Ovary (tissue), 9 donors: ENCODE measurements around the gene CHGA. TPM values are rescaled to one million over a fixed set of nuclear protein-coding genes. Genes with fewer than 3 reads are reported as not detected.

Experiments
- DNase-seq, 5 donors: peaks; one replicate each; pipeline ENCODE4 v3.0.0-alpha.2; 2019 to 2020
- H3K27ac ChIP-seq, 2 donors: fragments of 200-600 bp; one replicate each; pipeline versions ENCODE4 v1.5.1 to v1.8.0; 2019 to 2022
- H3K27me3 ChIP-seq: fragments of 200-600 bp; one replicate; pipeline ENCODE4 v1.8.0; 2022
- H3K36me3 ChIP-seq: fragments of 200-600 bp; sonication (generic); one replicate; pipeline ENCODE4 v1.5.1; 2019
- H3K4me1 ChIP-seq: one replicate; pipeline ENCODE4 v1.8.1; 2013; ENCODE audit warnings: mild to moderate bottlenecking, moderate library complexity; ENCODE audit not compliant: insufficient read depth
- H3K4me3 ChIP-seq: fragments of 200-600 bp; sonication (generic); one replicate; pipeline ENCODE4 v1.5.1; 2017
- H3K9me3 ChIP-seq, 2 donors: fragments of 200-600 bp in 1 of 2; sonication (generic) in 1 of 2; one replicate each; pipeline versions ENCODE4 v1.5.1 to v1.8.1; 2013 to 2019; ENCODE audit warnings: mild to moderate bottlenecking in 1 of 2, moderate library complexity in 1 of 2
- EP300 ChIP-seq: sonication (generic); formaldehyde crosslinking; IDR thresholded peaks from one replicate; pipeline ENCODE4 v1.6.1; 2017; ENCODE audit warnings: antibody characterized with exemption
- POLR2A ChIP-seq: fragments of 450-650 bp; IDR thresholded peaks from one replicate; pipeline ENCODE4 v1.6.1; 2017; ENCODE audit warnings: antibody characterized with exemption, mild to moderate bottlenecking, moderate library complexity
- WGBS, 3 donors: extraction: QIAGEN DNeasy Blood & Tissue Kit in 1 of 3; methylation state at CpG; one replicate each; pipeline versions ENCODE4 v1.1.5 to v1.1.7; 2013 to 2017; 5-methylcytosine and 5-hydroxymethylcytosine counted together
- intact Hi-C, 4 donors: fragments of 100-400 bp; cut with DNase I; formaldehyde crosslinking; loops; one replicate each; pipeline versions ENCODE4 v1.11.0 to v1.15.1; 2022 to 2023
- polyA plus RNA-seq, 2 donors: library from polyadenylated mRNA; stranded (reverse); fragments of 200-250 nt in 1 of 2; fragments of 350-450 nt in 1 of 2; fragmentation: Illumina TruSeq in 1 of 2; extraction: RNeasy Lipid Tissue Mini Kit (QIAGEN cat#74804) in 1 of 2; gene quantifications; one replicate each; pipeline ENCODE4 v1.2.3, GENCODE V29; 2013 to 2014
- total RNA-seq, 7 donors: library from RNA; depleted of rRNA in 2 of 7; stranded (reverse); fragments of >200 nt in 2 of 7; fragmentation: NEBNext Ultra II Directional in 3 of 7; extraction: Animal tissue kit (Norgen Biotek cat#: 25700) in 3 of 7; gene quantifications; one replicate each; pipeline versions ENCODE4 v1.1.0 to v1.2.4, GENCODE V29; 2016 to 2023
- TF ChIP-seq, protein P1 (sequence below), 3 donors: fragments of 450-650 bp in 2 of 3; fragments of 200-600 bp in 1 of 3; IDR thresholded peaks; one replicate each; pipeline versions ENCODE4 v1.5.1 to v1.8.0; 2016 to 2022; ENCODE audit warnings: antibody characterized with exemption in 3 of 3, mild to moderate bottlenecking in 1 of 3
- donor health status: DM: no; HTN: no; CAD: no; lungs with moderate emphysema.
- donor health status: DM: no; HTN: no; CAD: no.
- donor health status: Bipolar disorder and iron deficiency.
- donor health status: DM: yes; HTN: yes; CAD: no.
- donor health status: DM: no; HTN: no; CAD: no.
- donor health status: DM: yes; HTN: yes; CAD: no.

The CHGA gene
- total and polyA plus RNA-seq, 9 donors, result 0.13 to 1.6 (median 0.60) TPM; not detected in 2

DNA sequence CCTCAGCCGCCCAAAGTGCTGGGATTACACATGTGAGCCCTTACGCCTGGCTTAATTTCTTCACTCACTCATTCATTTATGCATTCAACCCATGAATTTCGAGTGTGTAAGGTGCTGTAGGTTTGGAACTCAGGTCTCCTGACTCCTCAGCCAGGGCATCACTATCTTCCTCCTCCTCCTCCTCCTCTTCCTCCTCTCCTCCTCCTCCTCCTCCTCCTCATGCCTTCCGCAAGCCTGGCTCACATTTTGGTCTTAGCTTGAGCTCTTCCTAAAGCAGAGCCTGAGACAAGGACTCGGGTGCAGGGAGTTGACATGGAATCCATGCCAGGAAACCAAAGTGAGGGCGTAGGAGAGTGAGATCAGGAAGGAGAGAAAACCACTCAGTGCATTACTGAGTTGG lies 20.8 kb upstream of the CHGA start:
- intact Hi-C loops, result no loop called here
- no peak for DNase-seq
- TF ChIP-seq, protein P1, sequence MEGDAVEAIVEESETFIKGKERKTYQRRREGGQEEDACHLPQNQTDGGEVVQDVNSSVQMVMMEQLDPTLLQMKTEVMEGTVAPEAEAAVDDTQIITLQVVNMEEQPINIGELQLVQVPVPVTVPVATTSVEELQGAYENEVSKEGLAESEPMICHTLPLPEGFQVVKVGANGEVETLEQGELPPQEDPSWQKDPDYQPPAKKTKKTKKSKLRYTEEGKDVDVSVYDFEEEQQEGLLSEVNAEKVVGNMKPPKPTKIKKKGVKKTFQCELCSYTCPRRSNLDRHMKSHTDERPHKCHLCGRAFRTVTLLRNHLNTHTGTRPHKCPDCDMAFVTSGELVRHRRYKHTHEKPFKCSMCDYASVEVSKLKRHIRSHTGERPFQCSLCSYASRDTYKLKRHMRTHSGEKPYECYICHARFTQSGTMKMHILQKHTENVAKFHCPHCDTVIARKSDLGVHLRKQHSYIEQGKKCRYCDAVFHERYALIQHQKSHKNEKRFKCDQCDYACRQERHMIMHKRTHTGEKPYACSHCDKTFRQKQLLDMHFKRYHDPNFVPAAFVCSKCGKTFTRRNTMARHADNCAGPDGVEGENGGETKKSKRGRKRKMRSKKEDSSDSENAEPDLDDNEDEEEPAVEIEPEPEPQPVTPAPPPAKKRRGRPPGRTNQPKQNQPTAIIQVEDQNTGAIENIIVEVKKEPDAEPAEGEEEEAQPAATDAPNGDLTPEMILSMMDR (IDR thresholded peaks at IDR 0.05), result no peak
- TF ChIP-seq EP300 (no peak), POLR2A (no peak)
- Histone ChIP-seq H3K9me3 (no peaks in the 10 kb centered on the region), H3K4me3 (no peak overlapping the region), H3K36me3 (no peaks in the 10 kb centered on the region), H3K27ac (no peak overlapping the region), H3K27me3 (no peaks in the 10 kb centered on the region), H3K4me1 (no peaks in the 10 kb centered on the region)
- 55 to 58% (median 57%) methylated on average over 6 of the region's 6 CpGs for WGBS, 3 donors

DNA sequence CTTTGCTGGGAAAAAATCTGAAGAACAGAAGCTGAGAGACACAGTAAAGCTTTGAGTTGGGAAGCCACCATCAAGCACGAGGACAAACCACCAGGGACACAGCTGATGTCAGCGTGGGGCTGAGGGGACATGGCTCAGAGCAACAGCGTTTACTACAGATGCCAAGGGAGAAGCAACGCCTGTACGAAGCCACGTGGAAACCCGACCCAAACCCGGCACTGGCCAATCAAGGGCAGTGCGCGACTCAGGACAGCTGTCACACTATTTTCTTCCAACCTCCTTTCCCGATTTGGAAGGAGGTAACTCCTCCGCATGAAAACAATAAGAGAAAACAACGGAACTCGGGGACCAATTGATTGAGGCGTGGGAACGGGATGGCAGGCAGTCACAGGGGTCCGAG lies 20.2 kb upstream of the CHGA start:
- Histone ChIP-seq H3K4me3 (no peak overlapping the region), H3K9me3 (no peaks in the 10 kb centered on the region), H3K36me3 (no peaks in the 10 kb centered on the region), H3K4me1 (no peaks in the 10 kb centered on the region), H3K27ac (no peak overlapping the region), H3K27me3 (no peaks in the 10 kb centered on the region)
- 10 to 12% (median 10%) methylated on average over 17 of the region's 17 CpGs for WGBS, 3 donors
- no peak for DNase-seq
- no peak for TF ChIP-seq POLR2A
- TF ChIP-seq EP300, result no peak
- TF ChIP-seq, protein P1 (IDR thresholded peaks at IDR 0.05), result no peak
- intact Hi-C loops, result no loop called here

DNA sequence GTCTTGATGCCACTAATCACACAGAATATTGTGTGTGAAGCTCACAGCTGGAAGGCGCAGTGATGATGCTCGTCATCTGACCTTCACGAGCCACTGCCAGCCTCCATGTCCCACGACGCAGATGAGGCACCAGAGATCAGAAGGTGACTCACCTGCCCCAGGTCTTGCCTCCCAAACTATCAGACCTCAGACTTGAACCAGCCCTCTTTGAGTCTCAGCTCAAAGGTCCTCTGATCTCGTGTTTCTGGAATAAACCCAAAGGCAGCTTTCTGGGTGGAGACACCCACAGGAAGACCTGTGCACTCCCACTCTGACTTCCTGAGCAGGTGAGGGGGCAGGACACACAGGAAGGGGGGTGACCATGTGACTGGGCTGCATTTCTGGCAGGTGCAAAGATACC lies 19.6 kb upstream of the CHGA start:
- H3K9me3 ChIP-seq, result no peaks in the 10 kb centered on the region
- intact Hi-C loops, result no loop called here
- H3K4me1 ChIP-seq, result no peaks in the 10 kb centered on the region
- no peaks in the 10 kb centered on the region for H3K27me3 ChIP-seq
- no peak for DNase-seq
- no peak overlapping the region for H3K4me3 ChIP-seq
- TF ChIP-seq EP300 (no peak), POLR2A (no peak)
- TF ChIP-seq, protein P1 (IDR thresholded peaks at IDR 0.05), result no peak
- H3K36me3 ChIP-seq, result no peaks in the 10 kb centered on the region
- no peak overlapping the region for H3K27ac ChIP-seq
- WGBS, 3 donors, result 59 to 67% (median 60%) methylated on average over 6 of the region's 6 CpGs

DNA sequence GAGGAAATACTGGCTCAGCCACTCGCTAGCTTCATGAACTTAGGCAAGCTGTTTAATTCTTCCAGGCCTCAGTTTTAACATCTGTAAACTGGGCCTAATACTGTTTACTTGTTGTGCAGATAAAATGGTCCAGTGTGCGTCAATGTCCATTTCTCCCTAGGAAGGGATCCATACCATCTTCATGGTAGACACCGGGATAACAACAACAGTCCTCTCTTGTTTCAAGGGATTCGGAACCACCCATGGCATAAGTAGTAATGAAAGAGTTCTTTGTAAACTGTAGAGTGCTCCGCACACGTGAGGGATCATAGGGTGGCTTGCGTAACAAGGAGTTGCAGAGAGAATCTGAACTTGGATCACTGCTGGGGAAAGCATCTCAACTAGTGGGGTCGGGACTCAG lies 17.3 kb upstream of the CHGA start:
- no peak overlapping the region for H3K4me3 ChIP-seq
- TF ChIP-seq EP300, result no peak
- no peaks in the 10 kb centered on the region for H3K27me3 ChIP-seq
- no peaks in the 10 kb centered on the region for H3K36me3 ChIP-seq
- no peak overlapping the region for H3K27ac ChIP-seq
- no peaks in the 10 kb centered on the region for H3K4me1 ChIP-seq
- WGBS, 3 donors, result 80 to 92% (median 80%) methylated on average over 8 of the region's 8 CpGs
- DNase-seq, result no peak
- no peaks in the 10 kb centered on the region for H3K9me3 ChIP-seq
- intact Hi-C loops, result no loop called here

DNA sequence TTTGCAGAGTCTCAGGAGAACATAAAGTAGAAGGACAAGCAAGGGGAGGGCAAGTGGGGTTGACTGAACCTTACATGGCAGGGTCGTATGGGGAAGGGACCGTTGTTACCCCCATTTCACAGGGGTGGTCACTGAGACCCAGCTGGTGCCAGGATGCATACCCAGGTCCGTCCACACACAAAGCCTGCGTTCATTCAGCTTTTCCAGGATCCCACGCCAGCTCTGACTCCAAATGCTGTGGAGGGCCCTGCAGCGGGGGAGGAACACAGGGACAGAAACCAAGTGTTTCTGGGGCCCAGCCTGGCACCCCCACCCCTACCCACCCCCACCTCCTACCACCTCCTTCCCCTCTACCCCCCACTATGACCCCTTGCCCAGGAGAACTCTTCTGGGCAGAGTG lies 16.5 kb upstream of the CHGA start:
- no peak for DNase-seq
- Histone ChIP-seq H3K9me3 (no peaks in the 10 kb centered on the region), H3K4me1 (no peaks in the 10 kb centered on the region), H3K27me3 (no peaks in the 10 kb centered on the region), H3K4me3 (no peak overlapping the region), H3K27ac (no peak overlapping the region), H3K36me3 (no peaks in the 10 kb centered on the region)
- intact Hi-C loops, result no loop called here
- TF ChIP-seq POLR2A, result no peak
- no peak for TF ChIP-seq EP300
- TF ChIP-seq, protein P1 (IDR thresholded peaks at IDR 0.05), result no peak
- WGBS, 3 donors, result 76 to 79% (median 76%) methylated on average over 6 of the region's 6 CpGs
